Endothelial cell of umbilical vein (primary cell): ENCODE results near the gene ADCY5. TPM values are rescaled to one million over a fixed set of nuclear protein-coding genes. Genes with fewer than 3 reads are reported as not detected.

ENCODE experiments used
- BruUV-seq: library from RNA; stranded (reverse); fragments of 400-500 nt; replicated peaks from 2 replicates; lab custom pipeline; 2021; lab: Mats Ljungman, UMichigan
- CTCF ChIA-PET: fragments of 300-600, 350-600 bp; sonication (Branson Sonifier 250); formaldehyde crosslinking; loops from one replicate; lab custom pipeline; 2021; ENCODE audit warnings: antibody characterized with exemption, inconsistent platforms; lab: Charles Lee
- POLR2A ChIA-PET: fragments of 300-600, 350-600 bp; sonication (Branson Sonifier 250); formaldehyde crosslinking; loops from one replicate; lab custom pipeline; 2021; ENCODE audit warnings: antibody characterized with exemption, inconsistent platforms; lab: Charles Lee
- DNase-seq: peaks from one replicate; pipeline ENCODE4 v3.0.0-alpha.2; 2011; ENCODE audit warnings: low read depth, low spot score
- FAIRE-seq: peaks from 2 replicates; lab custom pipeline; 2011; peaks lifted over from hg19 to GRCh38; lab: Jason Lieb, UNC
- H2AFZ ChIP-seq: 2 replicates; pipeline ENCODE4 v1.6.0; 2012; ENCODE audit warnings: low read depth, low read length, control low read depth, inconsistent platforms
- H3K27ac ChIP-seq: 2 replicates; pipeline ENCODE4 v1.5.1; 2011; ENCODE audit warnings: low read depth, mild to moderate bottlenecking, control low read depth, low read length, moderate library complexity; ENCODE audit not compliant: insufficient read depth
- H3K27me3 ChIP-seq, 2 experiments: 2 replicates each; pipeline versions ENCODE4 v1.6.0 to v1.6.1; 2011; ENCODE audit warnings: low read length in 2 of 2, mixed read lengths in 1 of 2; ENCODE audit not compliant: control insufficient read depth in 2 of 2, insufficient read depth in 2 of 2
- H3K36me3 ChIP-seq, 2 experiments: 2 replicates in 1 of 2; 3 replicates in 1 of 2; pipeline ENCODE4 v1.5.1; 2011; ENCODE audit warnings: low read length in 2 of 2, mild to moderate bottlenecking in 1 of 2, moderate library complexity in 1 of 2; ENCODE audit not compliant: control insufficient read depth in 2 of 2, insufficient read depth in 2 of 2; ENCODE audit errors: extremely low read depth in 1 of 2
- H3K4me1 ChIP-seq: 3 replicates; pipeline ENCODE4 v1.5.1; 2011; ENCODE audit warnings: mild to moderate bottlenecking, low read length; ENCODE audit not compliant: control insufficient read depth, insufficient read depth; ENCODE audit errors: extremely low read depth
- H3K4me2 ChIP-seq: 2 replicates; pipeline ENCODE4 v1.6.1; 2011; ENCODE audit warnings: low read length, control low read depth, mixed read lengths; ENCODE audit not compliant: insufficient read depth
- H3K4me3 ChIP-seq, 3 experiments: fragments of 200-600 bp in 1 of 3; sonication (generic), shearing (Covaris generic) in 1 of 3; replicated peaks in 1 of 3; 2 replicates each; pipeline ENCODE4 v1.5.1; 2011 to 2016; ENCODE audit warnings: control low read depth in 3 of 3, low read length in 3 of 3, mild to moderate bottlenecking in 2 of 3, inconsistent platforms in 1 of 3, low read depth in 1 of 3, moderate library complexity in 1 of 3; ENCODE audit not compliant: insufficient read depth in 1 of 3
- H3K79me2 ChIP-seq: 2 replicates; pipeline ENCODE4 v1.6.0; 2012; ENCODE audit warnings: low read length, inconsistent platforms; ENCODE audit not compliant: control insufficient read depth, insufficient read depth
- H3K9ac ChIP-seq: replicated peaks from 2 replicates; pipeline ENCODE3; 2011; ENCODE audit warnings: low read length, control low read depth; ENCODE audit not compliant: insufficient read depth; ENCODE audit errors: extremely low read depth
- H3K9me1 ChIP-seq: replicated peaks from 3 replicates; pipeline ENCODE4 v1.6.0; 2011; ENCODE audit warnings: mild to moderate bottlenecking, low read length; ENCODE audit not compliant: control insufficient read depth, insufficient read depth; ENCODE audit errors: extremely low read depth
- H3K9me3 ChIP-seq: replicated peaks from 2 replicates; pipeline ENCODE4 v1.5.1; 2012; ENCODE audit warnings: low read length, inconsistent platforms; ENCODE audit not compliant: control insufficient read depth, insufficient read depth
- H4K20me1 ChIP-seq: replicated peaks from 2 replicates; pipeline ENCODE3; 2011; ENCODE audit warnings: mild to moderate bottlenecking, low read length; ENCODE audit not compliant: control insufficient read depth, insufficient read depth; ENCODE audit errors: extremely low read depth
- CTCF ChIP-seq, 2 donors: IDR thresholded peaks; 1 replicate in 1 of 2; 2 replicates in 1 of 2; pipeline ENCODE4 v1.5.1; 2011; ENCODE audit warnings: low read length in 2 of 2, mild to moderate bottlenecking in 2 of 2, moderate library complexity in 2 of 2, control low read depth in 1 of 2, inconsistent platforms in 1 of 2, low read depth in 1 of 2; ENCODE audit not compliant: insufficient read depth in 1 of 2; ENCODE audit errors: extremely low read depth in 1 of 2
- GATA2 ChIP-seq: IDR thresholded peaks from 2 replicates; pipeline ENCODE4 v1.7.0; 2011; ENCODE audit warnings: low read depth, mild to moderate bottlenecking, moderate library complexity, mixed read lengths, low read length; ENCODE audit not compliant: insufficient read length, insufficient read depth
- JUN ChIP-seq: IDR thresholded peaks from 2 replicates; pipeline ENCODE4 v1.6.1; 2011; ENCODE audit warnings: borderline replicate concordance, low read depth; ENCODE audit not compliant: insufficient read length, insufficient read depth
- MAX ChIP-seq: IDR thresholded peaks from 2 replicates; pipeline ENCODE4 v1.6.1; 2011; ENCODE audit not compliant: insufficient read depth, insufficient read length
- MYC ChIP-seq: IDR thresholded peaks from one replicate; pipeline ENCODE4 v1.6.1; 2011; ENCODE audit warnings: mild to moderate bottlenecking, low read depth, low read length
- POLR2A ChIP-seq: IDR thresholded peaks from 2 replicates; pipeline ENCODE4 v1.6.1; 2012; ENCODE audit warnings: low read depth, mild to moderate bottlenecking, control low read depth, low read length
- POLR2AphosphoS5 ChIP-seq: IDR thresholded peaks from 2 replicates; pipeline ENCODE4 v1.6.1; 2012; ENCODE audit warnings: low read depth, mild to moderate bottlenecking, control low read depth, low read length, moderate library complexity; ENCODE audit not compliant: insufficient read depth
- dilution Hi-C: fragments of 300-500 bp; cut with MboI; formaldehyde crosslinking; loops from one replicate; pipeline ENCODE4 v1.15.0; 2019; ENCODE audit warnings: low sequenced_read_pairs; ENCODE audit not compliant: extremely low pct_ligation_motif_present
- intact Hi-C: fragments of 100-400 bp; cut with micrococcal nuclease; formaldehyde crosslinking; loops from one replicate; pipeline ENCODE4 v1.10.0; 2022
- polyA plus RNA-seq, 4 experiments: library from polyadenylated mRNA; depleted of rRNA in 3 of 4; stranded (reverse) in 3 of 4; unstranded in 1 of 4; fragments of >200 nt; gene quantifications; 2 replicates each; pipeline versions ENCODE4 v1.2.1 to v1.2.3, GENCODE V29; 2011 to 2012; ENCODE audit warnings: missing spikeins in 1 of 4
- total RNA-seq: library from RNA; stranded (reverse); gene quantifications from 2 replicates; pipeline ENCODE4 v1.2.3, GENCODE V29; 2021

ADCY5 gene
- total and polyA plus RNA-seq, 2 donors (not counting 3 experiments of a cell fraction or from before 2014, with no cell fraction given) = 0.01 TPM; not detected in 1

- DNase-seq (no peak), FAIRE-seq (no peak)
- Histone ChIP-seq H3K4me2 (no peak overlapping the region), H3K36me3 (no peaks in the 10 kb centered on the region), H3K79me2 (no peaks in the 10 kb centered on the region), H3K4me3 (no peak overlapping the region), H3K27ac (no peak overlapping the region), H3K9me3 (no peaks in the 10 kb centered on the region), H3K27me3 (no peaks in the 10 kb centered on the region), H3K4me1 (no peaks in the 10 kb centered on the region), H3K9me1 (no peaks in the 10 kb centered on the region), H2AFZ (no peak overlapping the region), H3K9ac (no peak overlapping the region), H4K20me1 (no peaks in the 10 kb centered on the region)
- BruUV-seq = no TSS peak
- ChIA-PET CTCF (no interaction called here), POLR2A (no interaction called here)
- dilution Hi-C loops = no loop called here
- intact Hi-C loops = no loop called here
- TF ChIP-seq MAX (no peak), MYC (no peak), JUN (no peak), CTCF (IDR thresholded peaks at IDR 0.05; ENCODE audit: extremely low read depth in 1 of 2, insufficient read depth in 1 of 2, low read depth in 1 of 2, low read length in 2 of 2) (no peak), POLR2A (no peak), GATA2 (no peak)
These were observed 111.7 kb downstream of the ADCY5 start for GRCh38 chr3:123337226-123337625.

- H3K27ac ChIP-seq = no peak overlapping the region
- H3K9me3 ChIP-seq = no peaks in the 10 kb centered on the region
- no peaks in the 10 kb centered on the region for H3K4me1 ChIP-seq
- H3K4me2 ChIP-seq = no peak overlapping the region
- TF ChIP-seq CTCF (IDR thresholded peaks at IDR 0.05; ENCODE audit: extremely low read depth in 1 of 2, insufficient read depth in 1 of 2, low read depth in 1 of 2, low read length in 2 of 2) (no peak), POLR2AphosphoS5 (no peak), POLR2A (no peak), MYC (no peak)
- no peaks in the 10 kb centered on the region for H3K79me2 ChIP-seq
- CTCF ChIA-PET = interaction anchor here (0.6 to 0.7 kb wide), 2 partner anchors 15 to 125 kb away, joined by 3 read pairs; no protein-coding TSS in a partner anchor
- no TSS peak for BruUV-seq
- H2AFZ ChIP-seq = no peak overlapping the region
- H3K4me3 ChIP-seq = no peak overlapping the region
- dilution Hi-C loops = no loop called here
- POLR2A ChIA-PET = no interaction called here
- intact Hi-C loops = no loop called here
- H3K36me3 ChIP-seq = no peaks in the 10 kb centered on the region
- DNase-seq (no peak), FAIRE-seq (no peak)
- no peak overlapping the region for H3K9ac ChIP-seq
- H4K20me1 ChIP-seq = no peaks in the 10 kb centered on the region
- no peaks in the 10 kb centered on the region for H3K27me3 ChIP-seq
- no peaks in the 10 kb centered on the region for H3K9me1 ChIP-seq
These were observed 112.4 kb downstream of the ADCY5 start for GRCh38 chr3:123336441-123336851.
